GM19025 (cell line): Measurements from ENCODE around the gene BCL2L14.

Source experiments
- ATAC-seq: cut with Tn5 transposase; IDR thresholded peaks from one replicate; pipeline ENCODE4 v1.9.1; 2021; ENCODE audit warnings: mild to moderate bottlenecking, low read depth, moderate library complexity; ENCODE audit not compliant: unreplicated experiment

Gene BCL2L14

DNA sequence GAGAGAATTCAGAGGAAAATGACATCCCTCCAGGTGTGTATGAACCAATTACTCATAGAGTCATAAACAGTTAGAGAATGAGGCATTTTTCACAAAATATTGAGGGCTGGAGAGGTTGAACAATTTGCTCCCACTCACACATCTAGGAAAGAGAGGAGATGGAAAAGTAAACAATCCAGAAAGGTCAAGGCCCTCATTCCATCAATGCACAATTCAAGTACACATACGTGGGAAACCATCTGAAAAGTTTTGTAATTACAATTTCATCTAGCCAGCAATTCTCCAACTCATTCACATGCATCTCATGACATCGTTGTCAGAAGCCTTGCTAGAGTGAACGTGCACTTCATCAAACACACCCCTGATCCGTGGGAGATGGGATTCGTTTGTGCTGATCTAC is 15.7 kb upstream of the BCL2L14 start:
- ATAC-seq = no peak

DNA sequence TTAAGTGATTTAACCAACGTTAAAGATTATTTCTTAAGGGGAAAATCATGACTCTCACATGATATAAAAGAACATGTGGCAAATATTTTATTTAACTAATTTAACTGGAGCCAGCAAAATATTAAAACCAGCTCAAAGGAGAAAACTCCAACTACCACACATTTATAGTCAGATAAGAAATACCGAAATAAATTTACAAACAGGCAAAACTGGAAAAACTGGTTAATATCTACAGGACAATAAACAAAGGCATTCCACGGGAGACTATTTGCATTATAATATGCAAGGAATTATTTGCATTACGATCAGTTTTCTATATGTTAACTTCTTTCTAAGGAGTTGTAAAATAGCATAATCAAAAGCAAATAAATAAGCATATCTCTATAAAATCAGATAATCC is 13.8 kb upstream of the BCL2L14 start:
- no peak for ATAC-seq

DNA sequence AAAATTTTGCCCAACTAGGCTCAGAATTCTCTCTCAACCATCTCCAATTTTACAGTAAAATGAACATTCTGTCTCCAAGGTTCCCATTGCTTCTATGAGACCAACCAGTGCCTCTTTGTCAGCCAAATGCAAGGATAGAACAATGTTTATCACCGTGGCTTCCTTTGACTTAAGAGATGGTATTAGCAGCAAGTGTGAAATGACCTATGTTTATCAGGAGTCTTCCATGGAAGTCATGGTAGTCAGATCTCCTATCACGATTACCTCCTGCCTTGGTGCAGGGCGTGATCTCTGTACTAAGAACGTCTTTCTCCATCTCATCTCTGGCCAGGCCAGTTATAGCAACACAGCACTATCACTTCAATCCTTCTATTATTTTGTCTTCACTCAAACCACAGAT is 6.1 kb upstream of the BCL2L14 start:
- ATAC-seq = no peak

DNA sequence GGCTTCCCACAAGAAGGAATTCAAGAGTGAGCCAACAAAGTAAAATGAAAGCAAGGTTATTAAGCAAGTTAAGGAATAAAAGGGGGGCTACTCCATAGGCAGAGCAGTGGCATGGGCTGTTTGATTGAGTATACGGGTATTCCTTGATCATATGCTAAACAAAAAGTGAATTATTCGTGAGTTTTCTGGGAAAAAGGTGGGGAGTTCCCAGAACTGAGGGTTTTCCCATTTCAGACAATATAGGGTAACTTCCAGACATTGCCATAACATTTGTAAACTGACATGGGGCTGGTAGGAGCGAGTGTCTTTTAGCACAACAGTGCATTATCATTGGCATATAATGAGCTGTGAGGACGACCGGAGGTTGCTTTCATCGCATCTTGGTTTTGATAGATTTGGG is 2.0 kb upstream of the BCL2L14 start:
- ATAC-seq = no peak

DNA sequence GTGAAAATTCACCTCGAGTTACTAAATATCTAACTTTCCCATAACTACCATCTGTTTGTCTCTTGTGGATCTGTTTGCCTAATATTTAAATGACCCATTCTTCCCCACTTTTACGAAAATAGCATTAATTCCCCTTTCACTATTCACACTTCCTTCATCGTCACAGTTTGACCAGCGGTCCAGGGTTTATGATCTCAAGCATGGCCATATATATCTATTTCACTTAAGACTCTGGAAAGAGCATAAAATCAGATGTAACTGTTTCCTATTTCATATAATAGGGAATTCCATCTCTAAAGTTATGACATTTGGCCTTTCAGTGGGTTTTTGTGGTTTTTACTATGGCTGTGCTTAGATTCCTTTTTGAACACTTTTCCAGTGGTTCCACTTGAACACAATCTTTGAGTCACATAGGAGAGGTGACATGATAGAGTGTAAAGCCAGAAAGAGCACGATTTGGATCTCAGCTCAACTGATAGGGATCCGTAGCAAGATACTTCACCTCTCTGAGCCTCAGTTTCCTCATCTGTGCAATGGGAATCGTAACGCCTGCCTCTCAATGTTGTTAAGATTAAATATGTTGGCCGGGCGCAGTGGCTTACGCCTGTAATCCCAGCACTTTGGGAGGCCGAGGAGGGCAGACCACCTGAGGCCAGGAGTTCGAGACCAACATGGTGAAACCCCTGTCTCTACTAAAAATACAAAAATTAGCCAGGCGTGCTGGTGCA is 754 bp upstream of the BCL2L14 start:
- no peak for ATAC-seq

DNA sequence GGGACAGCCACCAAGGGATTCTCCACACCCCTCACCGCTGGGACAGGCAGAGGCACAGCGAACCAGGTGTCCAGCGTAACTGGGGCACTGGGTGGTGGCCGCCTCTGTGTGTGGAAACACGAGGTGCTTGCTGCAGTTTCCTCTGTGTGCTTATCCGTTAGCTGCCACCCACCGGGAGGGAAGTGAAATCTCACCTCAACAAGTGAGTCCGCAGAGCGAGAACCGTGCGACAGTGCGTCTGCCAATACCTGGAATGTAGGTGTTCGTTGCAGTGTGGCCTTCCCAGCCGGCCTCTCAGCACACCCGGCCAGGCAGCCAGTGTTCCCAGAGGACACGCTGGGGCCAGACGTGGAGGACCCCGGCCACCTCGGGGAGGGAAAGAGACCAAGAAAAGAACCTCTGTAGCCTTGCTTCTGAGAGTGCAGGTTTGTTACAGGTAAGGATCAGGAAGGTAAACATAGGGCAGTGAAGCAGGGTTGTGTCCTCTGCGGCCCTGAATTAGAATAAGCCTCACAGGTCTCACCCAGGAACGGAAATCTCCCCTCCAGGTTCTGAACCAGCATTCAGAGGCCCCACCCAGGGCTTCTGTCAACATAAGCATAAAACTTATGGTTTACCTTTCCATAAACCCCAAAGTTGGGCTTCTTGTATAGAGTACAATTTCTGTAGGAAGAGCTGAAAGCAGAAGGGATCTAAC is 1.5 kb downstream of the BCL2L14 start:
- ATAC-seq = no peak

DNA sequence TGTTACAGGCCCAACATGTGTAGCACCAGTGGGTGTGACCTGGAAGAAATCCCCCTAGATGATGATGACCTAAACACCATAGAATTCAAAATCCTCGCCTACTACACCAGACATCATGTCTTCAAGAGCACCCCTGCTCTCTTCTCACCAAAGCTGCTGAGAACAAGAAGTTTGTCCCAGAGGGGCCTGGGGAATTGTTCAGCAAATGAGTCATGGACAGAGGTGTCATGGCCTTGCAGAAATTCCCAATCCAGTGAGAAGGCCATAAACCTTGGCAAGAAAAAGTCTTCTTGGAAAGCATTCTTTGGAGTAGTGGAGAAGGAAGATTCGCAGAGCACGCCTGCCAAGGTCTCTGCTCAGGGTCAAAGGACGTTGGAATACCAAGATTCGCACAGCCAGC is 8.6 kb downstream of the BCL2L14 start:
- no peak for ATAC-seq

DNA sequence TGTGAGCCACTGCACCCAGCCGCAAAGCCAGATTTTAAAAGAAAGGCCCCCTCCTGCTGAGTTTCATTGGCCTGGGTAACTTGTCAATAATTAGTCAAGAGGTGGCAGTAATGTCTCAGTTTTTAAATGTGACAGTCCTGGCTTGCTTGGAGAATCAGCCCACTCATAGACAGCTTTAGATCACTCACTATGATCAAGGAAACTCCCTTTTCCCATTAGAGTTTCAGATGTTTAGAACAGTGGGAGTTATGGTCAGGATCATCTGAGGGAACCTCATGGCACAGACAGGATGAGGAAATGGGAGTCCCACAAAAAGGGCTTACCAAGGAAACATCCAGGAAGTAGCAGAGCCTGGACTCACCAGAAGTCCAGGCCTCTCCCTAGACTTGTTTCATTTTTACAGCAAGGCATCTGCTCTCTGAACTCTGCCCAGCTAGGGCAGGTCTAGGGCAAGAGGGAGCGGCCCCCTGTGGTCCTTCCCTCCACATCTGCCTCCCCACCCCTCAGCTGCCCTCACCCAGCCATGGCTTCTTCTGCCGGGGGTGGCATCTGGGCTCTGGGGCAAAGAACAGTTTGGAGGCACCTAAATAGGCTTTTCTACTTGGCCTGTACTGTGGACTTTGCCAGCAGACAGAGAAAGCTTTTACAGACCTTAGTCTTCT is 11.2 kb downstream of the BCL2L14 start:
- ATAC-seq = no peak

DNA sequence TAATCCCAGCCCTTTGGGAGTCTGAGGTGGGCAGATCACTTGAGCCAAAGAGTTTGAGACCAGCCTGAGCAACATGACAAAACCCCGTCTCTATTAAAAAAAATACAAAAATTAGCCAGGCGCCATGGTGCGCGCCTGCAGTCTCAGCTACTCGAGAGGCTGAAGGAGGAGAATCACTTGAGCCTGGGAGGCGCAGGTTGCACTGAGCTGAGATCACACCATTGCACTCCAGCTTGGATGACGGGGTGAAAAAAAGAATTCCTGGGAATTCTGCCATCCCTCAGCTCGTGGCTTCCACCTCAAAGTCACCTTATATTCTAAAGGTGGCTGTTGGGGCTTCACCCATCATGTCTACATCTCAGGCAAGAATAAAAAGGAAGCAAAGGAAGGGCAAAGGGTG is 12.9 kb downstream of the BCL2L14 start:
- no peak for ATAC-seq

DNA sequence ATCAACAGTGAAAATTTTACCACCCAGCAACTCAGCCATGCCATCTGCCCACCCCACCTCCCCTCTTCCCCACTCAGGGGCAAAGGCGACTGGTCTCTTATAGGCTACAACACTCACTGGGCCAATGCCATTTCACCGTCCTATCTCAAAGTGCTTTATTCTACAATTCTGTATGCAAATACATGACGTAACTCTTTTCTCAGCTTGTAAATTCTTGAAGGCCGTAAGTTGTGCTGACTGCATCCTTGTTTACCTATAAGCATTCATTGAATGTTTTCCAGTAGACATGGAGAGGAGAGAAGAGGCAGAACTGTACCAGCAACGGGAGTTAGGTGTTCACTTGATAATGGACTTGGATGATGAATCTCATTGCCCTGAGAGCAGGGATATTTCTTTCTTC is 15.6 kb downstream of the BCL2L14 start:
- no peak for ATAC-seq

DNA sequence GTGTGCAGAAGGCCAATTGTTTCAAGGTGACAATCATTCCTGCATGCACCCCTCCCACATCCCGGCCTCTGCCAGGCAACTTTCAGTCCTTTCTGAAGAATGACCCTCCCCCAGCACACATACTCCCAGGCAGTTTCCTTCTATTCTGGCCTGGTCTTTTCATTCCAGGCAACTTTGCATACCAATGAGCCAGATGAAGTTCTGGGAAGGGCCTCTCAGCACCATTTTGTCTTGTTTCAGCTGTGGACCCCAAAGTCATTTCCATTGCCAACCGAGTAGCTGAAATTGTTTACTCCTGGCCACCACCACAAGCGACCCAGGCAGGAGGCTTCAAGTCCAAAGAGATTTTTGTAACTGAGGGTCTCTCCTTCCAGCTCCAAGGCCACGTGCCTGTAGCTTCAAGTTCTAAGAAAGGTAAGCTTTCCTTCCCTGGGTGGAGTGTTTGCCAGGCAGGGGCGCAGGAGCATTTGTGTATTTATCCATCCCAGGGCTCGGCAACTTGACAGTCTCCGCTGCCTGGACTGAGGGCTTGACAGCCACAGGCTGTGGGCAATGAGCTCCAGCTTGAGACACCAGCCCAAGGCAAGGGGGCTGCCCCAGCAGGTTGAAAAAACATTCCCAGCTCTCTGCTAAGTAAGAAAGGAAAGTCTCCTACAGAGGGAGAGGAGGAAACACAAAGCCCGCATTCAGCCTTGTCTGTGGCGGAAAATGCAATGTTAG is 16.4 kb downstream of the BCL2L14 start:
- ATAC-seq = no peak

DNA sequence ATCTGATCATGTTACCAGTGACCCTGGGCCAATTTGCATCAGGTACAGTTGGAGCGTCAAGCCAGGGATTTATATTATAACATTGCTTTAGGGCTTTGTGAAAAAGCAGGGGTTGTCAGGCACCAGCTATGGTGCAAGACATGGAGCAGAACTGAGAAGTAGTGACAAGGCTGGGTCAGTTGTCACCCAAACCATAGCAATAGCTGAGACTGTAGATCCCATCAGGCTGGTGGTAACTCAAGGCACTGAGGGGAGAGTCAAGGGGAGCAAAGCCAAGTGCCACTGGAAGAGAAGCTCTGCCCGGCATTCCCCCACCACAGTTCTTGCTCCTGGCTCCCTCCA is 16.9 kb downstream of the BCL2L14 start:
- no peak for ATAC-seq

DNA sequence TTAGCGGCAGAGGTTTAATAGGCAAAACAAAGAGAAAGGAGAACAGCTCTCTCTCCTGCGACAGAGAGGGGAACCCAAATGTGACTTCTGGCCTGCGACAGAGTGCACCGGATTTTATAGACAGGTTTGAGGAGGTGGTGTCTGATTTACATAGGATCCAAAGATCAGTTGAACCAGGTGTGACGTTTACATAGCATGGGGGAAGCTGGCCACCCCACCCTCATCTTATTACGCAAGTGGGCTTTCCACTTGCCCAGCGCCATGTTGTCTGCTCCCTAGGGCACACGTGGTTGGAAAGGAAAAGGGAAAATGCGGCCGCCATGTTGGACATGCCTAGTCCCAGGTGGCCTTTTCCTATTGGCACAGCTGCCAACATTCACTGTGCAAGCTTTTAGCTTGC is 17.4 kb downstream of the BCL2L14 start:
- ATAC-seq = no peak

DNA sequence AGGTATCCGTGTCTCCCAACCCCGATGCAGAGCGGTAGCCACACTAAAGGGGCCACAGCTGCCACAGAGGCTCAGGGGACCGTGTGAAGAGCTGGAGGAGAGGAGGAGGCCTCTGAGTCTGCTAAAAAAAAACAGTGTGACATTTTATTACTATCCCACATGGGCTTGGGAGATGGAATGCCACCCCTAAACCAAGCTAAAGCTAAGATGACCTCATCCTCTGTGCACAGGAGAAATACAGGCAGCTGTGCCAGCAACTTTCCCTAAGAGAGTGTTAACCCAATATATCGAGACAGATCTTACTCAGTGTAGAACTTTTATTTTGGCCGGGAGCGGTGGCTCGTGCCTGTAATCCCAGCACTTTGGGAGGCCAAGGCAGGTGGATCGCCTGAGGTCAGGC is 18.0 kb downstream of the BCL2L14 start:
- no peak for ATAC-seq

DNA sequence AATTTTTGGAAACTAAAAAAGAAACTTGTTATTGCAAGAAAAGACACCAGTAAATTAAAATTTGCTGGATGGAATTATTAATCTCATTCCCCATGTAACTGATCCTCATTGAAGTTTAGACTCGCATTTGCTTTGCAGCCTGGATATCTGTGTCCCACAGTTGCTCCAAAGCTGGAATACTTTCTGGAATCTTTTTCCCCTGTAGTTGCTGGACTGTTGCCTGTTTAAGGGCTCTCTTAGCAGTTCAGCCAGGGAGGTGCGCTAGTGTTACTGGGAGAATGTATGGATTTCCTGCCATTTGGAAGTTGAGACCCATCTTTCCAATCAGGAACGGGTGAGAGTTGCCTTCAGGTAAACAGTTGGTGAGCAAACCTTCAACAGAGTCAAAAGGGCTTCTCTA is 20.3 kb downstream of the BCL2L14 start:
- ATAC-seq = no peak

DNA sequence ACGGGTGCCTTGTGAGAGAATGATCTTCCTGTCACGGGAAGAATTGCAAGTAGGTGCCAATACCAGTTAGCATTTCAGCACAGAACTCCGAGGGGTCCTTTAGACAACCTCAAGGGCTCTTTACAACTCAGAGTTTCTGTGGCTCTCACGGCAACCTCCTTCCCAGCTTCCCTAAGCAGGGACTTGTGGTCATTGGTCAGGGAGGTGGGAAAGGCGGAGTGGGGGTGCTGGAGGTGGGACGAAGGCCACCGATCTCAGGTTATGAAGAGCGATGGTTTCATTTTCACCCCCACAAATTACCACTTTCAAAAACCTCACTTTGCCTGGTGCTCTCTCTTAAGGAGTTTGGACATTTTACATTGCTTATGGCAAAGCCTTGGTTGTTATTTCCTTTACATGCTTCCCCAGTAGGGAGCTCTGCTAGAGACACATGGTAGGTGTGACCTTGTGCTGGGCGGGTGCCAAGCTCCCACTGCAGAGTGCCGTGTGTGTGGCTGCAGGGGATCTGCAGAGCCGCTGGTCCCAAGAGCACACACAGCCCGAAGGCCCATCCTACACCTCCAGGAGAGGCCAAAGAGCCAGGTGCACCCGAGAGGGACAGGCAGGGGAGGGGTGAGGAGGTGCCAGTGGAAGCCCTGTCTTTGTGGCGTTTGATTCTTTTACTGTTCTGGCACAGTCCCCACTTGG is 21.4 kb downstream of the BCL2L14 start:
- no peak for ATAC-seq

DNA sequence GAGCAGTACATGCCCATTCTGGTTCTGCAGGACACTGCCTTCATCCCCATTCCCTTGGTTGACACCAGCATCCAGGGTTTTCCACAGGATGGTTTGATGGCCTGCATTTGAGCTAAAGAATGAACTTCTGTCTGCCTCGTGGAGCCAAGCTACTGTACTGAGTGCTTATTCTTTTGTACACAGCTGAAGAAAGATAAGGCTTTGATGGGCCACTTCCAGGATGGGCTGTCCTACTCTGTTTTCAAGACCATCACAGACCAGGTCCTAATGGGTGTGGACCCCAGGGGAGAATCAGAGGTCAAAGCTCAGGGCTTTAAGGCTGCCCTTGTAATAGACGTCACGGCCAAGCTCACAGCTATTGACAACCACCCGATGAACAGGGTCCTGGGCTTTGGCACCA is 23.7 kb downstream of the BCL2L14 start:
- no peak for ATAC-seq

DNA sequence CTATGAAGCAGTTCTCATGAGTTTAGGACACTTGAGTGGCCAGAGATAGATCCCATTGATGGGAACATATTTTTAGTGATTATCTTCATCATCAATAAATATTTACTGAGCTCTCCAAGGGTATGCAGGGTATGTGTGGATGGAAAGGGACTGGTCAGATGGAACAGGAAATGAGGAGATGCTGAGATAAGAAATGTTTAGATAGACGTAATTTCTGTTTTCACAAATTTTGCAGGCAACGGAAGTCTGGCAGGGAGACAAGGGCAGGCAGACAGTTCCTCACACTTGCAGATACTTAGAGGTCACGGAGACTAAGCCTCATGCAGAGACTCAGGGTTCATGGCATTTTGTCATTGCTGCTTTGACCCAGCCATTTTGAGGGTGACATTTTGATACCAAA is 24.3 kb downstream of the BCL2L14 start:
- ATAC-seq = no peak

DNA sequence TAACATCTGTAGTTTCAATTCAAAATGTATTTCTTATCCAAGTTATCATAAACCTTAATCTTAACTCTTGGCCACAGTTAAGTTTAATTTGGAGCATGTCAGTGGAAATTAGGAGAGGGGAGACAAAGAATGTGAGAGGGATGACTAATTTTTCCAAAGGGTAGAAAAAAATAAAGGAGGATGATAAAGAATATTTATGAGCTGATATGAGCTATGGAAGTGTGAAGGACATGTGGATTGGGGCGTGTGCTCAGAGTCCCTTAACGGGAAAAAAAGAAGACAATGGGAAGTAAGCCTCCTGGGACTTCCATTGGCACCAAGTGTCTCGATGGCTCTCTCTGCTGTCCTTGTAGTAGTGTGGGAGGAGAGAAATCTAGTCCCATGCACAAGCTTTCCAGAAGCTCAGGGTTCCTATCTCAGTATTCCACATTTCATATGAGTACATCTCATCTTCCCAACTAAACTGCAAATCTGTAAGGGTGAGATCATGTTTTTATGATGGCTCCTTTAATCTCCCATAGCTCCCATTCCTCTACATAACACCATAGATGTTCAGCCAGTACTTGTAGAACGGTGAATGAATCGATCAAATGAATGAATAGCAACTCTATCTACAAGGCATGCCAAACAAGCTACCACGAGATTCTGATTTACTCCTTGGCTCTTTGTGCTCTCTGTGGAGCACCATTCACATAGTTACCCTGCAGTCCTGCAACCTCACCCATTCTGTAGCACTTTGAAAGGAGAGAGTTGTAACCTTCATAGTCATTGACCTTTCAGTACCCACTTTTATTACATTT is 27.4 kb downstream of the BCL2L14 start:
- no peak for ATAC-seq

DNA sequence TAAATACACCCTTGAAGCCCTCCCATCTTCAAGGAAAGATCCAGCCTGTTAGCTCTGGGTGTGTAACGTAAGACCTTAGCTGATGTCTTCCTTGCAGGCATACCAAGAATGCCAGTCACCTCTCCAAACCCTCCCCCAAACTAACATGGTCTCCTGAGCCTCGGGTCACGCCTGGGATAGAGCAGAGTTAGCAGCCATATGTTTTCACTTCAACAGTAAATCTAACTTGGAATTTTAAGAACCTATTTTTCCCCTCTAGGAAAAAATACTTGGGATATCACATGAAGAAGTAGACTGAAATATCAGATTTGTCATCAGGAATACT is 27.9 kb downstream of the BCL2L14 start:
- no peak for ATAC-seq
